Keratinocyte (primary cell): Measurements from ENCODE around the gene POR. TPM values are rescaled to one million over a fixed set of nuclear protein-coding genes. Genes with fewer than 3 reads are reported as not detected.
"Not testable (repeated sequence)": the region's sequence is repeated elsewhere in the genome, so short reads cannot be mapped to it uniquely, and the experiment has no call there.

Experiments
- DNase-seq: peaks from one replicate; pipeline ENCODE4 v3.0.0-alpha.2; 2011; ENCODE audit warnings: low read depth, missing footprints, low spot score
- FAIRE-seq: peaks from 2 replicates; lab custom pipeline; 2011; peaks lifted over from hg19 to GRCh38; lab: Jason Lieb, UNC
- H2AFZ ChIP-seq: 2 replicates; pipeline ENCODE4 v1.6.0; 2012; ENCODE audit warnings: low read length, control low read depth, inconsistent platforms; ENCODE audit not compliant: control insufficient read depth
- H3K27ac ChIP-seq: 2 replicates; pipeline ENCODE4 v1.5.1; 2011; ENCODE audit warnings: low read length; ENCODE audit not compliant: control insufficient read depth, insufficient read depth
- H3K27me3 ChIP-seq: 3 replicates; pipeline ENCODE4 v1.6.0; 2011; ENCODE audit warnings: low read length; ENCODE audit not compliant: control insufficient read depth, insufficient read depth; ENCODE audit errors: extremely low read depth
- H3K36me3 ChIP-seq, 2 experiments: 2 replicates in 1 of 2; 3 replicates in 1 of 2; pipeline ENCODE4 v1.5.1; 2011; ENCODE audit warnings: low read length in 2 of 2, mild to moderate bottlenecking in 1 of 2; ENCODE audit not compliant: control insufficient read depth in 2 of 2, insufficient read depth in 2 of 2; ENCODE audit errors: extremely low read depth in 1 of 2
- H3K4me1 ChIP-seq: 3 replicates; pipeline ENCODE4 v1.5.1; 2011; ENCODE audit warnings: low read length; ENCODE audit not compliant: control insufficient read depth, insufficient read depth; ENCODE audit errors: extremely low read depth
- H3K4me2 ChIP-seq: 3 replicates; pipeline ENCODE4 v1.6.0; 2011; ENCODE audit warnings: low read depth, low read length; ENCODE audit not compliant: control insufficient read depth, insufficient read depth; ENCODE audit errors: extremely low read depth
- H3K4me3 ChIP-seq, 3 experiments: fragments of 200-600 bp in 1 of 3; sonication (generic) in 1 of 3; 2 replicates in 2 of 3; 3 replicates in 1 of 3; pipeline ENCODE4 v1.5.1; 2011 to 2016; ENCODE audit warnings: low read length in 3 of 3, mild to moderate bottlenecking in 3 of 3, control low read depth in 2 of 3, inconsistent platforms in 1 of 3, low read depth in 1 of 3, mixed read lengths in 1 of 3, mixed run types in 1 of 3, moderate library complexity in 1 of 3; ENCODE audit not compliant: control insufficient read depth in 2 of 3, insufficient read depth in 2 of 3; ENCODE audit errors: extremely low read depth in 1 of 3
- H3K79me2 ChIP-seq: 2 replicates; pipeline ENCODE4 v1.6.0; 2012; ENCODE audit warnings: low read length; ENCODE audit not compliant: control insufficient read depth, insufficient read depth
- H3K9ac ChIP-seq: 3 replicates; pipeline ENCODE4 v1.6.0; 2011; ENCODE audit warnings: low read length; ENCODE audit not compliant: control insufficient read depth, insufficient read depth; ENCODE audit errors: extremely low read depth
- H3K9me1 ChIP-seq: 3 replicates; pipeline ENCODE4 v1.6.0; 2011; ENCODE audit warnings: low read length; ENCODE audit not compliant: control insufficient read depth, insufficient read depth; ENCODE audit errors: extremely low read depth
- H3K9me3 ChIP-seq: 2 replicates; pipeline ENCODE4 v1.5.1; 2012; ENCODE audit warnings: low read depth, low read length; ENCODE audit not compliant: control insufficient read depth
- H4K20me1 ChIP-seq: 3 replicates; pipeline ENCODE4 v1.6.0; 2011; ENCODE audit warnings: low read length; ENCODE audit not compliant: control insufficient read depth, insufficient read depth; ENCODE audit errors: extremely low read depth
- CTCF ChIP-seq, 3 experiments: IDR thresholded peaks in 1 of 3; conservative IDR thresholded peaks in 1 of 3; optimal IDR thresholded peaks in 1 of 3; 2 replicates in 2 of 3; 3 replicates in 1 of 3; pipeline versions ENCODE3 to v1.5.1; 2011; ENCODE audit warnings: low read length in 3 of 3, mild to moderate bottlenecking in 3 of 3, moderate library complexity in 2 of 3, control low read depth in 1 of 3, inconsistent platforms in 1 of 3; ENCODE audit not compliant: insufficient read depth in 2 of 3; ENCODE audit errors: extremely low read depth in 1 of 3
- EZH2 ChIP-seq: IDR thresholded peaks from one replicate; pipeline ENCODE4 v1.6.1; 2012; ENCODE audit warnings: inconsistent platforms, mild to moderate bottlenecking, low read length, moderate library complexity
- dilution Hi-C: fragments of 300-500 bp; cut with MboI; formaldehyde crosslinking; loops from one replicate; pipeline ENCODE4 v1.7.0; 2020; ENCODE audit warnings: low sequenced_read_pairs; ENCODE audit not compliant: extremely low pct_ligation_motif_present
- polyA plus RNA-seq, 5 experiments: library from polyadenylated mRNA; depleted of rRNA in 3 of 5; stranded (reverse) in 3 of 5; stranded (forward) in 1 of 5; unstranded in 1 of 5; fragments of >200 nt; gene quantifications; 1 replicate in 1 of 5; 2 replicates in 3 of 5; 3 replicates in 1 of 5; pipeline versions ENCODE4 v1.2.1 to v1.2.3, GENCODE V29; 2011 to 2012; ENCODE audit warnings: missing spikeins in 2 of 5, low read depth in 1 of 5, low replicate concordance in 1 of 5

POR gene
- polyA plus RNA-seq, 1 donor (not counting 4 experiments of a cell fraction or from before 2014, with no cell fraction given), result 28.6 TPM

GRCh38 chr7:75905785-75906604, 9.0 kb upstream of the POR start:
- no peak overlapping the region for H3K27ac ChIP-seq
- no peaks in the 10 kb centered on the region for H3K27me3 ChIP-seq
- H3K9me1 ChIP-seq, result no peaks in the 10 kb centered on the region
- FAIRE-seq (peak; percentile 81), DNase-seq (no peak)
- H3K9me3 ChIP-seq, result no peaks in the 10 kb centered on the region
- H3K36me3 ChIP-seq, result no peaks in the 10 kb centered on the region
- no peak overlapping the region for H3K4me3 ChIP-seq
- no peak overlapping the region for H2AFZ ChIP-seq
- no peaks in the 10 kb centered on the region for H4K20me1 ChIP-seq
- dilution Hi-C loops, result no loop called here
- H3K79me2 ChIP-seq, result no peaks in the 10 kb centered on the region
- no peak for TF ChIP-seq EZH2
- no peak for TF ChIP-seq CTCF (optimal IDR thresholded peaks at IDR 0.05 in 1 of 3, IDR thresholded peaks at IDR 0.05 in 1 of 3, conservative IDR thresholded peaks at IDR 0.05 in 1 of 3; ENCODE audit: extremely low read depth in 1 of 3, insufficient read depth in 2 of 3, low read length in 3 of 3)
- H3K4me2 ChIP-seq, result peak overlapping the region; percentile 32
- no peak overlapping the region for H3K9ac ChIP-seq
- H3K4me1 ChIP-seq, result peaks cover 11% of the 10 kb centered on the region

DNA sequence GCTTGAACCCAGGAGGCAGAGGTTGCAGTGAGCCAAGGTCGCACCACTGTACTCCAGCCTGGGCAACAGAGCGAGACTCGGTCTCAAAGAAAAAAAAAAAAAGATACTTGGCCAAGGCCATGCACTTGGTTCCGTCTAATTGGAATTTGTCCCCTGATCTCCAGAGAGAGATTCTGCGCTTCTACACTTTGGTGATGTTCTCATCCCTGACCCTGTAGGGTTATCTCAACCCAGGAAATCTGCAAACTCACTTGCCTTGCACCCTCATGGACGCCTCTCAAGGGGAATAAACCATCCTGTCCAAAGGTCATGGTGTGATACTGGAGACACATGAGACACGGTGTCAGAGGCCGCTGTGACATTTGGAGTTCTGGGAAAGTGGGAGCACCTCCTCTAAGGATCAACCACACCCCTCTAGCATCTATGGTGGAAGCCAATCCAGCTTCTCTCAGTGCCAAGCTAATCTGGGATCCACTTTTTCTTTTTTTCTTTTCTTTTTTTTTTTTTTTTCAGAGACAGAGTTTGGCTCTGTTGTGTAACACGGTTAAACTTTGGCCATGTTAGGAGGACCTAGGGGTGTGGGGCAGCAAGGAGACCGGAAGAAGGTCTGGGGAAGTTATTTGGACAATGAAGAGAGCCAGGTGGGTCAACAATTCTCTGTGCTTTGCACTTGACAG, 7.8 kb upstream of the POR start:
- Histone ChIP-seq H3K4me1 (peaks cover 11% of the 10 kb centered on the region), H3K9me3 (no peaks in the 10 kb centered on the region), H2AFZ (no peak overlapping the region), H3K36me3 (no peaks in the 10 kb centered on the region), H3K79me2 (no peaks in the 10 kb centered on the region), H3K9ac (no peak overlapping the region), H3K4me3 (no peak overlapping the region), H3K27me3 (no peaks in the 10 kb centered on the region), H3K27ac (no peak overlapping the region), H4K20me1 (no peaks in the 10 kb centered on the region), H3K4me2 (no peak overlapping the region), H3K9me1 (no peaks in the 10 kb centered on the region)
- DNase-seq, result no peak
- no peak for TF ChIP-seq CTCF (optimal IDR thresholded peaks at IDR 0.05 in 1 of 3, IDR thresholded peaks at IDR 0.05 in 1 of 3, conservative IDR thresholded peaks at IDR 0.05 in 1 of 3; ENCODE audit: extremely low read depth in 1 of 3, insufficient read depth in 2 of 3, low read length in 3 of 3)
- TF ChIP-seq EZH2, result no peak
- dilution Hi-C loops, result no loop called here
- FAIRE-seq, result no peak

DNA sequence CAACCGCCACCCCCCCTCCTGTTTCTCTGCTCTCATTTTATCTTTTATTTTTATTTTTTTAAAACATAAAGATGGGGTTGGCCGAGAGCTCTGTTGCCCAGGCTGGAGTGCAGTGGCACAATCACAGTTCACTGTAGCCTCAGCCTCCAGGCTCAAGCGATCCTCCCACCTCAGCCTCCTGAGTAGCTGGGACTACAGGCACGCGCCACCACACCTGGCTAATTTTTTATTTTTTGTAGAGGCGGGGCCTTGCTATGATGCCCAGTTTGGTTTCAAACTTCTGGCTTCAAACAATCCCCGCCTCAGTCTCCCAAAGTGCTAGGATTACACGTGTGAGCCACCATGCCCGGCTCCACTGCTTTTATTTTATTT, 7.3 kb upstream of the POR start:
- H4K20me1 ChIP-seq, H3K9me1 ChIP-seq, FAIRE-seq, H3K27me3 ChIP-seq, H2AFZ ChIP-seq, DNase-seq, H3K4me3 ChIP-seq, H3K27ac ChIP-seq, H3K36me3 ChIP-seq, H3K79me2 ChIP-seq, H3K9me3 ChIP-seq, dilution Hi-C loops, H3K9ac ChIP-seq, H3K4me2 ChIP-seq: not testable (repeated sequence)
- H3K4me1 ChIP-seq, result peaks cover 11% of the 10 kb centered on the region
